HG03097 (cell line): ENCODE data around the gene ZC3H12D.
"Not testable (repeated sequence)": the region's sequence is repeated elsewhere in the genome, so short reads cannot be mapped to it uniquely, and the experiment has no call there.

Source experiments
- ATAC-seq: cut with Tn5 transposase; IDR thresholded peaks from one replicate; pipeline ENCODE4 v1.9.1; 2021; ENCODE audit not compliant: unreplicated experiment, low FRiP score

The ZC3H12D gene

DNA sequence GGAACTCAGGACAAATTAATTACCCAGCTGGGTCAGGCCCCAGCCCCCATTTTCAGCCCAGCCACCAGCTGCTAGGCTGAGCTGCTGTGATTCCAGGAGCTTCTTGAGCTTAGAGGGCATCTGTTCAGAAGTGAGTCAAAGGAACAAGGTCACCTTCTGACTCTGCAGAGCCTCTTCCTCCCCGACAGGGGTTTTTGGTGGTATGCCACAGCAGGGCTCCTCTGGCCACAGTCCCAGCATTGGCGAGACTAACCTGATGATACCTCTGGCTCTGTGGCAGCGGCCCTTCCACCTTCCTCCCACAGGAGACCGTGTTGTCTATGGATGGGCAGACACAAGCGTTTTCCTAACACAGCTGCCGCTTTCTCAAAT, 39.7 kb downstream of the ZC3H12D start:
- ATAC-seq, result no peak

DNA sequence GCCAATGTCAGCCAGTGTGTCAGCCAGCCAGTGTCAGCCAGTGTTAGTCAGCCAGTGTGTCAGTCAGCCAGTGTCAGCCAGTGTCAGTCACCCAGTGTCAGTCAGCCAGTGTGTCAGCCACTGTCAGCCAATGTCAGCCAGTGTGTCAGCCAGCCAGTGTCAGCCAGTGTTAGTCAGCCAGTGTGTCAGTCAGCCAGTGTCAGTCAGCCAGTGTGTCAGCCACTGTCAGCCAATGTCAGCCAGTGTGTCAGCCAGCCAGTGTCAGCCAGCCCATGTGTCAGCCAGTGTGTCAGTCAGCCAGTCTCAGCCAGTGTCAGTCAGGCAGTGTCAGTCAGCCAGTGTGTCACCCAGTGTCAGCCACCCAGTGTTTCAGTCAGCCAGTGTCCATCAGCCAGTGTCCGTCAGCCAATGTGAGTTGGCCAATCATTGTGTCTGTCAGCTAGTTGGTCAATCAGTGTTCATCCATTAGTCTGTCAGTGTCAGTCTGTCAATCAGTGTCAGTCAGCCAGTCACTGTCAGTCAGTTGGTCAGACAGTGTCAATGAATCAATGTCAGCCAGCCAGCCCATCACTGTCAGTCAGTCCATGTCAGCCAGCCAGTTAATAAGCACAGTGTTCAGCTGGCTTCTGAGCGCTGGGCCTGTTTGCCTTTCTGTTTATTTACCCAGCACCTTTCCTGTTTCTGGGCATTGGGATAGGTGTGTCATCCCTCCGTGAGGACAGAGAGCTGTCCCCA, 40.3 kb downstream of the ZC3H12D start:
- not testable (repeated sequence) for ATAC-seq

DNA sequence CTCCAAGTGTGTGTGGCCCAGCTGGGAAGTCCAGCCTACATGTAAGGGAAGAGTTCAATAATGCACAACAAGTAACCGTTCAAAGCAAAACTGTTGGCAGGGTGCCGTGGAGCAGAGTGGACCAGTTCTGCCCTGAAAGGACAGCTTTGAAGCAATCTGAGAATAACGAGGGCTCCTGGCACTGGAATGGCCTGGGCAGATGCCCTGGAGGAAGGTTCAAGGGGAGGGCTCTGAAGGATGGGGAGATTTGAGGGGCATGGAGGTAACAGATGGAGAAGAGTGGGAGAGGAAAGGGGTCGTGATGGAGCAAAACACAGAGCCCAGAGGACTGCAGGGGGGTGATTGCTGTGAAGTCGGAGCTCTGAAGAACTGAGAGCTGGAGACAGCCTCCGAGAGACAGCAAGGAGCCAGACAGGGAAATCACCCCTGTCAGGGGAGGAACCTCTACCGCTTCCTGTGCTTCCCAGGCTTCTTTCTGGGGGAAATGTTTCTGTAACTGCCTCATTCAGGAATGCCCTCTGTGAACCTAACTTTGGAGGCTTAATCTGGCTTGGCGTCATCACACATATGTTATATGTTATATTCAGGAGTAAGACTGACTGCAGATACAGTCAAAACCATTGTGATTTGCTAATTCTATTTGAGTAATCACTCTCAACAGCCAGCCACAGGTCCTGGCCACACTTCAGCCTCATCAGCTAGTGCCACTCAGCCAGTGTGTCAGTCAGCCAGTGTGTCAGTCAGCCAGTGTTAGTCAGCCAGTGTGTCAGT, 41.2 kb downstream of the ZC3H12D start:
- ATAC-seq, result no peak

DNA sequence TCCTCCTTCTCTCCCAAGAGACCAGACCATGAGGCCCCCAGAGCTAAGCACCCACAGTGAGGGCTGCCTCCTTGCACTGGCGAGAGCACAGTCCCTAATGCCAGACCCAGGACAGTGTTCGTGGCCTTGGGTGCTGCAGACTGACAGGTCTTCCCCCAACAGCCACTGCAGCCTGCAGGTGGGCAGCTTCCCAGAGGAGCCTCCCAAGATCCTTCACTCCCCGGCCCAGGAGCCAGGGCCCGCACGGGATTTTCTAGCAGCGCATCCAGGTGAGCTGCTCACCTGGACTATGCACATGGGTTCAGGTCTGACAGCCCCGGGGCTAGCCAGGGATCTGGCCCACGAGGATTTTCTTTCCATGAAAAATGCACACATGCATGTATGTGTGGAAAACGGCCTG, 43.1 kb downstream of the ZC3H12D start:
- no peak for ATAC-seq

DNA sequence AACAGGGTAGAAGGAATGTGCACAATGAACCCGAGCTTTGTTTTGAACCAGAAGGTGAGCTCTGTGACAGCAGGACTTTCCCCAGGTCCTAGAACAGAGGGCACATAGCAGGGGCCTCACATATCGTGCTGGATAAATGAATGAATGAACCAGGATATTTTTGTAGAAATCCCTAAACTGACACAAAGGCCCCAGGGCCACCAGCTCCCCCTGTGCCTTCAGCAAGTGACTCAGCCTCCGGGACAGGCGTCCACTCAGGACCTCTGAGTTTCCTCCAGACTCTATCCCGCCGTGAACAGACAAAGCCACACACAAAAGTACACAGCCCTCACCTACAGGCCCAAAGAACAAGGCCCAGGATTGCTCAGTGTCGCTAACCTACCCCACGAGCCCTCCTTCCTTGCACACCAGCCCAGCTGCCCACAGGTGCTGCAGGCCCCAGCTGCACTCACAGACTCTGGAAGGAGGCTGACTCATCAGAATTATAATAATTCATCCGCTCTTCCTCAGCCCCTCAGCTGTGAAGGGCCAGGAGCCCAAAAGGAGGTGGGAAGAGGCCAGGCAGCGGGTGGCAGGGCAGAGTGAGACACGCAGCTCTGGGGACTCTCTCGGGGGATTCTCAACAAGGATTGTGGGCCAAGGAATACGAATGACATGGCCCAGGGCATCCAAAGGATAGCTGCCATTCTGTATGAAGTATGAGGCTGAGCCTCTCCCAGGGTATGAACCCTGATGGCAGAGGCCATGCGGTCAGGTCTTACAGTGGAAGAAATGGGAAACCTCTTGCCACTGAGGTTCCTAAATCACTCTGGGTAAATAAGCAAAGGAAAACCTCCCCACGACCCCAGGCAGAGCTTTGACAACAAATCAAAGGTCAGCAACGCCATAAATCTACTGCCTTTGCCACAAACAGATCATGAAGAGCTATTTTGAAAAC, 43.8 kb downstream of the ZC3H12D start:
- ATAC-seq, result no peak

DNA sequence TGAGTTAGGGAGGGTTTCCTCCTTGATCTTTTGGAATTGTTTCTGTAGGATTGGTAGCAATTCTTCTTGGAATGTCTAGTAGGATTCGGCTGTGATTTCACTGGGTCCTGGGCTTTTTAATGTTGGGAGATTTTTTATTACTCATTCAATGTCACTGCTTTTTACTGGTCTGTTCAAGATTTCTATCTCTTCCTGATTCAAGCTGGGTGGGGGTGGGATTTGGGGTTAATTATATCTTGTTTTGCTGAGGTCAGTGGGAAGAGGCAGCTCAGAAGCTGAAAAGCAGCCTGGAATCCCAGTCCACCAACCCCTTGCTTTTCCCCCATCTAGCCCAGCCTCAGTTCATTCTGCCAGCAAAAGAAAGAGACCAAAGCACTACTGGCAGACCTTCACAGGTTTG, 45.2 kb downstream of the ZC3H12D start:
- no peak for ATAC-seq

DNA sequence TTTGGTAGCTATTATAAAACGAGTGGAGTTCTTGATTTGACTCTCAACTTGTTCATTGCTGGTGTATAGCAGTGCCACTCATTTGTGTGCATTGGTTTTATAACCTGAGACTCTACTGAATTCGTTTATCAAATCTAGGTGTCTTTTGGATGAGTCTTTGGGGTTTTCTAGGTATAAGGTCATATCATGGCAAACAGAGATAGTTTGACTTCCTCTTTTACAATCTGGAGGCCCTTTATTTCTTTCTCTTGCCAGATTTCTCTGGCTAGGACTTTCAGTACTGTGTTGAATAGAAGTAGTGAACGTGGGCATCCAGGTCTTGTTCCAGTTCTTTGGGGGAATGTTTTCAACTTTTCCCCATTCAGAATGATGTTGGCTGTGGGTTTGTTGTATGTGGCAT, 46.0 kb downstream of the ZC3H12D start:
- no peak for ATAC-seq

DNA sequence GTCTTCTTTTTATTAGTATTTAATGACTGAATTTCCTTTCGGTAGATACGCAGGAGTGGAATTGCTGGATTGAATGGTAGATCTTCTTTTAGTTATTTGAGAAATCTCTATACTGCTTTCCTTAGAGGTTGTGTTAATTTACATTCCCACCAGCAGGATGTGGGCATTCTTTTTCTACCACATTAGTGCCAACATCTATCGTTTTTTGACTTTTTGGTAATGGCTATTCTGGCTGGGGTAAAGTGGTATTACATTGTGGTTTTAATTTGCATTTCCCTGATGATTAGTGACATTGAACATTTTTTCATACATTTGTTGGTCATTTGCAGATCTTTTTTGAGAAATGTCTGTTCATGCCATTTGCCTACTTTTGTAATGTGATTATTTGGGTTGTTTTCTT, 47.6 kb downstream of the ZC3H12D start:
- ATAC-seq, result no peak

DNA sequence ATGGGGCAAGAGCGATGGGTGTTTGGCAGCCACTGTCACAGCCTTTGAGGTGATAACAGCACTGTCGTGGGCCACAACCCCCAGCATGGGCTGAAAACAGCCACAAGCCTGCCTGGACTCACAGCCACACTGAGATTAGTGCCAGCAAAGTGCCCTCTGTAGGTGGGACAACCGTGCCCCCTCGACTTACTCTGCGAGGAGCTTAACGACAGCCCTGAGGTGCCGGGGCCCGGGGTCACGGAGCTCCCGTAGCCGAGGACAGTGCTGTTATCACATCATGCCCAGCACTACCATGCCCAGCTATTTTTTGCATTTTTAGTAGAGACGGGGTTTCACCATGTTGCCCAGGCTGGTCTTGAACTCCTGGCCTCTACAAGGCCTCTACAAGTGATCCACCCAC, 48.2 kb downstream of the ZC3H12D start:
- ATAC-seq, result no peak

DNA sequence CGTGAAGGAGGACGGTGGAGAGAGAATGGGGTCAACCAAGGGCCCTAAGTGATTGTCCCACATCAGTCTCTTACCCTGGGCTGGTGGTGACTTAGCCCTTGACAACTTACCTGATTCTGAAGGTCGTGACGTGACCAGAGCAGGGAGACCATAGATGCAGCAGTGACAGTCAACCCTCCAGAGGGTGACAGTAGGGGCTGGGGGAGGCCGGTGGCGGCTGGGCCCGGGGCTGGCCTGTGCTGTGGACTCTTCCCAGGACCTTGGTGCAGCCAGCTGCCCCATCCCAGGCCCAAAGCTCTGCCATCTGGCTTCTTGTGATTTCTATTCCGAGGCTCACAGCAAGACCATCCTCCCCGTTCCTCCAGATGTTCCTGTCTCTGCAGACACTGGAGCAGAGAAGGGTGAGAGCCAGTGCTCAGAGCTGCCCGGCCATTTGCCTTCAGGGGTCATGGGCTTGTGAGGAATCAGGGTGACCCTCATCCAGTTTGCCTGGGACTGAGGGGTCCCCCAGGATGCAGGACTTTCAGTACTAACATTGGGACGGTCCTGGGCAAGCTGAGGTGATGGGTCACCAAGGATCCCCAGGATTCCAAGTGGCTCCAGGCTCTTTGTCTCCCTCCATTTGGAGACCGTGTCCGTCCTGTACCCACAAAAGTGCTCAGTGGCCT, 48.8 kb downstream of the ZC3H12D start:
- no peak for ATAC-seq

DNA sequence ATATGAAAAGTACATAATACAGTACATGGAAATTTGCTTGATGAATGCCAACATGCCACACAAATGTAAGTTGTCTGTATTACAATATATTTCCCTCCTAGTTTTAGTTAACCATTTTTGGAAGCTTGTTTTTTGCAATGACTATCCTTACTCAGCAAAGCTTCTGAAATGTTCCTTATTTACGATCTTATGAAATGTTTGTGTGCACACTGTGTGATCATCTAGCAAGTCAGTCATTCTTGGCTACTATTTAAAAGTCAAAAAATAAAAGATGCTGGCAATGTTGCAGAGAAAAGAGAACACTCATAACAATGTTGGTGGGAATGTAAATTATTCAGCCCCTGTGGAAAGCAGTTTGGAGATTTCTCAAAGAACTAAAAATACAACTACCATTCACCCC, 50.9 kb downstream of the ZC3H12D start:
- no peak for ATAC-seq

DNA sequence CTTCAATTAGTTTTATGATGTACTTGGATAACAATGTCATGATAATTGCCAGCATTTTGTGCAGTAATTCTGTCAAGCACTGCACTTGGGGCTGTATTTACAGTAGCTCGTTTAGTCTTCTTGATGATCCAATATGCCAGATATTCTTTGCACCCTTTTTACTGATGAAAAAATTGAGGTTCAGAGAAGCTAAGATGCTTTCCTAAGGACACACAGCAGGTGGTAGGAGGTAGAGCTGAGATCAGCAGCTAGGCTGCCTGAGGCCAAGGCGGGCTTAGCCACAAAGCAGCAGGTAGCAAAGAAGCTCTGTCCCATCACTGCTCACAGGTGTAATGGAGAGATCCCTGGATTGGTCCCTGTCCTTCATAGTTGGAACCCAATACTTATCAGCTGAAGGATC, 51.4 kb downstream of the ZC3H12D start:
- ATAC-seq, result no peak

DNA sequence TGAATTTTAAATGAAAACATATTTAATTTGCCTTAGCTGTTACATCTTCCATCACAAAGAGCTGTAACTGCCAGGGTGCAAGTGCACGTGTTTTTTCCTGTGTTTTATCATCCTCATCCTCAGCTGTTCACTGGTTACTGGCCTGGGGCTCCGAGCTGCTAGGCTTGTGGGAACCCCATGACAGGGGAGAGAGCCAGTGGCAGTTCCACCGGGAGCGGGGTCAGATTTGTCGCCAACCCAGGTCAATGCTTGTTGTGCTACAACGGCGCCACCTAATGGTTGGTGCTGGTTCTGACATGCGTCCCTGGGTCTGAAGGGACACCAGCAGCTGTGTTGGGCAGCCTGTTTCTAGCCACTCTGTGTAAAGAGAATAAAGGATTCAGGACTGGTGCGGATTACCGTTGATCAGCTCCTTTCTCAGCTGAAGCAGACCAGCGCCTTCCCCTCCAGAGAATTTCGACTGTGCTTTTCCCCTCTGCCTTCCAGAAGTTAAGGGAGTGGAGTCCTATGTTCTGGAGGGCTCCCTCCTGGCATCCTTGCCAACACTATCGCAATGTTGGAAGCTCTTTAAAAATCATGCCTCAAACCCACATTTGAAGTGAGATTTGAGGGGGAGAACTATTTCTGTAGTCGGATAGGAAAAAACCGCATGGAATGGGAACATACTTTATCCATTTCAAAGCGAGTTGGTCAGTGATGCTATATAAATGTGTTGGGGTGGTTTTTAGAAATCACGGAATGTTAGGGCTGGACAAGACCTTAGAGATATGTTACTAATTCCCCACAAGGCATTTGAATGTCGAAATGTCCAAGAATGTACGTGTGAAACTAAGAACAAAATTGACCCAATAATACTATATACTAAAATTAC, 52.7 kb downstream of the ZC3H12D start:
- ATAC-seq, result peak; percentile 88

DNA sequence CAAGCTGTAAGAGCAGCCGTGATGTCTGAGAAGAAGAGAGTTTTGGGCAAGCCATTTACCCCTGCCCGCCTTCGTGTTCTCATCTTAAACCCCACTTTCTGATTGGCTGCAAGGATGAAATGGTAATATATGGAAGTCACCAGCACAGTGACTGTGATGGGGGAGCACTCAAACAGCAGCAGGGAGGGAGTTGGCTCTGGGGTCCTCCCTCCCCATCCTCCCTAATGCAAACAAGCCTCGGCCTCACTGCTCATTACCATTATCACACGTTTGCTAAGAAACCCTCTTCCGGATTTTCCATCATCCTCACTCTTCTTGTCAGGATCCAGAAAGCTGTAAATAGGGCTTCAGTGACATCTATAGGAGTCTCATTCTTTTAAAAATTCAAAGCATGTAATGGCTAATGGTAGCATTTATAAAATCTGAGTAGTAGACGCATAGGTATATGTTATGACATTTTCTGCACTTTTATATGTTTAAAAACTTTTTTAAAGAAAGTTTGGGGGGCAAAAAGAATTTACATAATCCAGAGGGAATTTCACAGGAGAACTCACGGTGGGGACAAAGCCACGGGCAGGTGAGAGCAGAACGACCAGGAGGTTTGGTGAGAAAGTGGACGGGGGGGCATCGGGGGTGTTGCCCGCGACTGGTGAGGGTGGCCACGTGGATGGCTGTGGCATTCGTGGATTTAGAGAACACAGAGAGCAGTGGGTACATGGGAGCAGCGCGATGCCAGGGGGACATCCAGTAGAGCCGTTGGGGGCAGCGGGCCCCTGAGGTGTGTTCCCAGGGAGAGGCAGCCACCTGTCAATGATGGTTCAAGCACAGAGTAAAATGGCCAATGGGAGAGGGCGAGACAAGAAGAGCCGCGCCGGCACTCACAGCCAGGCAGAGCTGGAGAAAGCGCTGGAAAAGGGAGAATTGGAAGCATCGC, 55.1 kb downstream of the ZC3H12D start:
- ATAC-seq, result no peak

DNA sequence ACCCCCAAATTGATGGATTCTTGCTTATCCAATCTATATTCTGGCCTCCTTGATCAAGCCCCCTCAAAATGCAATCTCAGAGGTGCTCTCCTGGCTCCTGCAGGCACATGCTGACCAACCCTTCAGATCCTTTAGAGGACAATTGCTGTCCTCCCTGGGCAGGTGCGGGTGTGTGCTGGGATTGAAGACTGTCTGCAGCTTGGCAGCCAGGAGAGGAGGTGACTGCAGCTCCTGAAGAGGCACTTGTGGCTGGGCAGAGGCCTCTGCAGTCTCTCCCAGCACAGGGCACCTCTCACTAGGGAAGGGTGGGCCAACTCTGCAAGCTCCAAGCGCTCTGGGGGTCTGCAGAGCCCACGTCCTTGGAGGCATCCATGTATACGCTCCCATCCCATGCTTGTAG, 56.2 kb downstream of the ZC3H12D start:
- no peak for ATAC-seq

DNA sequence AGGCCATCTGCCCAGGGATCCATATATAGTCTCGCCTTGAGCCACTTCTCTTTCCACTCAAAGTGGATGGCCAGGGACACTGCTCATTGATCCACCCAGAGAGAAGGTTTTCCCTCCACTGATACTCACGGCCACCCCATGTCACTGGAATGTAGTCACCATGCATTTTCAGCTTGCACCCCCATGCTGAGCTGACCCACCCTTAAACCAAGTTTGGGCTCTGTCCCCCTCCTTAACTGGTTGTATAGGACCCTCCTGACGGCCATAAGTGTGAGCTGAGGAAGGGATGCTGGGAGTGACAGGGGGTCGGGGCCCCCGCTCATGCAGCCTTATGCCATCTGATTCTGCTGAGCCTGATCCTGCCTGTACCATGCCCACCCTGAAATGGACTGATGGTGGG, 59.1 kb downstream of the ZC3H12D start:
- no peak for ATAC-seq

DNA sequence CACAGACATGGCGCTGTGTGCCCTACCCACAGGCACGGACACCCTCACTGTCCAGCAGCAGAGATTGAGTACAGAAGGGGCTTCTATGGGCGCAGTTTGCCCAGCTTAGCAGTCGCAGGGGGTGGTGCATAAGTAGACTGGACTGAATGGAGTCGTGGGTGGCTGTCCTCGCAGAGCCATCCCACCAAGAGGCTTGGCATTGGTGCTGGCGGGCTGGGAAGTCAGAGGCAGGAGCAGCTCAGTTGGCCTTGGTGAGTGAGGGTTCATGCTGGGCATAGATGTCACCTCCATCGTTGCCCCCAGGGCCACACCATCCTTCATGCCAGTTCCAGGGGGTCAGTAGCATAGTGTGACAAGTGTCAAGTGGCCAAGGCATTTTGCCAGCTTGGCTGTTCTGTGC, 59.6 kb downstream of the ZC3H12D start:
- ATAC-seq, result no peak

DNA sequence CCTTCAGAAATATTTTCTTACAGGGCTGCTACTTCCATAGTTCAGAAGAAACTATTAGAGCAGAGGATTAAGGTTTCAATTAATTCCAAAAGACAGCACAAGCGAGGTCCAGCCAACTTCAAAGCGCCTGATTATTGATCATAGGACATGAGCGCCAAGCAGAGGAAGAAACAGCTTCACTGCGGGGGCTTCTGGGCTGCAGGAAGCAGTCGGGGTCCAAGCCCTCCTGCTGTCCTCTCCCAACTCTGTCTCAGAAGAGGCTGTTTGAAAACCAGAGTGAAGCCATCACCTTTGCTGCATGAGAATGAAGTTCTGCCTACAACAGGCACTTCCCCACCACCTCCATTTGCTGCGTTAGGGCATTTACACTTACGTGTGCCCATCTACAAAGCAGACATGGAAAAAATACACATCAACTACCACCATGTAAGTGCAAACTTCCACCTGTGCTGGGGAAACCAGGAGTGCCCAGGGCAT, 60.8 kb downstream of the ZC3H12D start:
- ATAC-seq, result no peak

DNA sequence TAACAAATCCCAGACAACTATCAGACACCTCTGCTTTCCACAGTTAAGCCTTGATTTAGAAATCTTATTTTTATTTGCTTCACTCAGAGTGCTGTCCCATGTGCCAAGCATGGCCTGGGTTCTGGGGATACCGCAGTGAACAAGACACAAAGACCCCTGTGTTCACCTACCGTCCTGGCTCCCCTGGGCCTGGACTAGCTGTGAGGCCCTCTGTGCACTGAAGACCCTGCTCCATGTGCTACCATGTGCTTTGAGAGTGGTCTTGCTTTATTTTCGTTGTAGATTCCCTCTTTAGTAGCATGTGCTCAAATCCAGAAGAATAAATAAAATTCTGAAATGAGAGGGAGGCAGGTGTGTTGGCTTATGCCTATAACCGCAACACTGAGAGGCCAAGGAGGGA, 62.2 kb downstream of the ZC3H12D start:
- no peak for ATAC-seq
